ENCODE results near the gene ASB8. TPM values are rescaled to one million over a fixed set of nuclear protein-coding genes. Genes with fewer than 3 reads are reported as not detected.
"Not testable (repeated sequence)": the region's sequence is repeated elsewhere in the genome, so short reads cannot be mapped to it uniquely, and the experiment has no call there.

The ASB8 gene
- total and polyA plus RNA-seq, 4 donors: 33.1 to 55.3 (median 46.0) TPM

- not testable (repeated sequence) for H3K27me3 ChIP-seq (ENCODE audit: control insufficient read depth, insufficient read depth, low read length); H3K4me1 ChIP-seq (ENCODE audit: control insufficient read depth, insufficient read depth, low read length); H3K27ac ChIP-seq (ENCODE audit: low read depth, low read length); DNase-seq (ENCODE audit: low read depth in 4 of 6, low spot score in 6 of 6); H3K4me3 ChIP-seq (ENCODE audit: low read depth, low read length); H3K9me3 ChIP-seq (ENCODE audit: control insufficient read depth, insufficient read depth, low read length)
- no CpG with 5 or more reads among the region's 5 CpGs for WGBS (ENCODE audit: insufficient coverage)
- H3K36me3 ChIP-seq (ENCODE audit: control insufficient read depth, insufficient read depth, low read length): peaks cover 13% of the 10 kb centered on the region
Measured at GRCh38 chr12:48155786-48156185, 1.5 kb downstream of the ASB8 start.

GRCh38 chr12:48151103-48151771, 6.1 kb downstream of the ASB8 start:
- Histone ChIP-seq H3K4me1 (ENCODE audit: control insufficient read depth, insufficient read depth, low read length) (peaks cover under 1% of the 10 kb centered on the region), H3K4me3 (ENCODE audit: low read depth, low read length) (no peak overlapping the region), H3K9me3 (ENCODE audit: control insufficient read depth, insufficient read depth, low read length) (no peaks in the 10 kb centered on the region), H3K27ac (ENCODE audit: low read depth, low read length) (no peak overlapping the region), H3K36me3 (ENCODE audit: control insufficient read depth, insufficient read depth, low read length) (peaks cover 32% of the 10 kb centered on the region), H3K27me3 (ENCODE audit: control insufficient read depth, insufficient read depth, low read length) (no peaks in the 10 kb centered on the region)
- no CpG with 5 or more reads among the region's 2 CpGs for WGBS (ENCODE audit: insufficient coverage)
- no peak for DNase-seq (ENCODE audit: low read depth in 4 of 6, low spot score in 6 of 6)

- peaks cover 49% of the 10 kb centered on the region for H3K36me3 ChIP-seq (ENCODE audit: control insufficient read depth, insufficient read depth, low read length)
- no peaks in the 10 kb centered on the region for H3K9me3 ChIP-seq (ENCODE audit: control insufficient read depth, insufficient read depth, low read length)
- H3K4me3 ChIP-seq (ENCODE audit: low read depth, low read length): no peak overlapping the region
- no peaks in the 10 kb centered on the region for H3K27me3 ChIP-seq (ENCODE audit: control insufficient read depth, insufficient read depth, low read length)
- H3K4me1 ChIP-seq (ENCODE audit: control insufficient read depth, insufficient read depth, low read length): no peaks in the 10 kb centered on the region
- H3K27ac ChIP-seq (ENCODE audit: low read depth, low read length): no peak overlapping the region
- WGBS (ENCODE audit: insufficient coverage): no CpG with 5 or more reads among the region's 1 CpG
- DNase-seq (ENCODE audit: low read depth in 4 of 6, low spot score in 6 of 6): no peak
Measured at GRCh38 chr12:48145981-48146380, 11.3 kb downstream of the ASB8 start.

- Histone ChIP-seq H3K27ac (ENCODE audit: low read depth, low read length) (no peak overlapping the region), H3K36me3 (ENCODE audit: control insufficient read depth, insufficient read depth, low read length) (peaks cover 56% of the 10 kb centered on the region), H3K4me3 (ENCODE audit: low read depth, low read length) (no peak overlapping the region), H3K27me3 (ENCODE audit: control insufficient read depth, insufficient read depth, low read length) (no peaks in the 10 kb centered on the region), H3K9me3 (ENCODE audit: control insufficient read depth, insufficient read depth, low read length) (no peaks in the 10 kb centered on the region), H3K4me1 (ENCODE audit: control insufficient read depth, insufficient read depth, low read length) (no peaks in the 10 kb centered on the region)
- no peak for DNase-seq (ENCODE audit: low read depth in 4 of 6, low spot score in 6 of 6)
- 96% methylated on average over 2 of the region's 2 CpGs for WGBS (ENCODE audit: insufficient coverage)
Measured at GRCh38 chr12:48143898-48144297, 13.4 kb downstream of the ASB8 start.

GRCh38 chr12:48142818-48143674, 14.3 kb downstream of the ASB8 start:
- DNase-seq (ENCODE audit: low read depth in 4 of 6, low spot score in 6 of 6): no peak
- Histone ChIP-seq H3K27ac (ENCODE audit: low read depth, low read length) (no peak overlapping the region), H3K27me3 (ENCODE audit: control insufficient read depth, insufficient read depth, low read length) (no peaks in the 10 kb centered on the region), H3K9me3 (ENCODE audit: control insufficient read depth, insufficient read depth, low read length) (no peaks in the 10 kb centered on the region), H3K4me3 (ENCODE audit: low read depth, low read length) (no peak overlapping the region), H3K36me3 (ENCODE audit: control insufficient read depth, insufficient read depth, low read length) (peaks cover 60% of the 10 kb centered on the region), H3K4me1 (ENCODE audit: control insufficient read depth, insufficient read depth, low read length) (no peaks in the 10 kb centered on the region)
- 73% methylated on average over 4 of the region's 7 CpGs for WGBS (ENCODE audit: insufficient coverage)

- H3K36me3 ChIP-seq (ENCODE audit: control insufficient read depth, insufficient read depth, low read length): peaks cover 63% of the 10 kb centered on the region
- H3K27me3 ChIP-seq (ENCODE audit: control insufficient read depth, insufficient read depth, low read length): no peaks in the 10 kb centered on the region
- H3K9me3 ChIP-seq (ENCODE audit: control insufficient read depth, insufficient read depth, low read length): no peaks in the 10 kb centered on the region
- DNase-seq (ENCODE audit: low read depth in 4 of 6, low spot score in 6 of 6): no peak
- no peak overlapping the region for H3K4me3 ChIP-seq (ENCODE audit: low read depth, low read length)
- H3K27ac ChIP-seq (ENCODE audit: low read depth, low read length): no peak overlapping the region
- 96% methylated on average over 5 of the region's 5 CpGs for WGBS (ENCODE audit: insufficient coverage)
- no peaks in the 10 kb centered on the region for H3K4me1 ChIP-seq (ENCODE audit: control insufficient read depth, insufficient read depth, low read length)
Measured at GRCh38 chr12:48135027-48135426, 22.3 kb downstream of the ASB8 start.

GRCh38 chr12:48132826-48133225, 24.5 kb downstream of the ASB8 start:
- Histone ChIP-seq H3K9me3 (ENCODE audit: control insufficient read depth, insufficient read depth, low read length) (no peaks in the 10 kb centered on the region), H3K36me3 (ENCODE audit: control insufficient read depth, insufficient read depth, low read length) (peaks cover 49% of the 10 kb centered on the region), H3K4me3 (ENCODE audit: low read depth, low read length) (no peak overlapping the region), H3K4me1 (ENCODE audit: control insufficient read depth, insufficient read depth, low read length) (no peaks in the 10 kb centered on the region), H3K27ac (ENCODE audit: low read depth, low read length) (no peak overlapping the region), H3K27me3 (ENCODE audit: control insufficient read depth, insufficient read depth, low read length) (no peaks in the 10 kb centered on the region)
- 91% methylated on average over 14 of the region's 14 CpGs for WGBS (ENCODE audit: insufficient coverage)
- DNase-seq (ENCODE audit: low read depth in 4 of 6, low spot score in 6 of 6): no peak

- Histone ChIP-seq H3K4me1 (ENCODE audit: control insufficient read depth, insufficient read depth, low read length) (no peaks in the 10 kb centered on the region), H3K36me3 (ENCODE audit: control insufficient read depth, insufficient read depth, low read length) (peaks cover 37% of the 10 kb centered on the region), H3K9me3 (ENCODE audit: control insufficient read depth, insufficient read depth, low read length) (no peaks in the 10 kb centered on the region), H3K27me3 (ENCODE audit: control insufficient read depth, insufficient read depth, low read length) (no peaks in the 10 kb centered on the region), H3K4me3 (ENCODE audit: low read depth, low read length) (no peak overlapping the region), H3K27ac (ENCODE audit: low read depth, low read length) (no peak overlapping the region)
- WGBS (ENCODE audit: insufficient coverage): 100% methylated on average over 1 of the region's 2 CpGs
- no peak for DNase-seq (ENCODE audit: low read depth in 4 of 6, low spot score in 6 of 6)
Measured at GRCh38 chr12:48131517-48131916, 25.8 kb downstream of the ASB8 start.

GRCh38 chr12:48129376-48129775, 27.9 kb downstream of the ASB8 start:
- Histone ChIP-seq H3K9me3 (ENCODE audit: control insufficient read depth, insufficient read depth, low read length) (no peaks in the 10 kb centered on the region), H3K27ac (ENCODE audit: low read depth, low read length) (no peak overlapping the region), H3K4me1 (ENCODE audit: control insufficient read depth, insufficient read depth, low read length) (no peaks in the 10 kb centered on the region), H3K36me3 (ENCODE audit: control insufficient read depth, insufficient read depth, low read length) (peaks cover 26% of the 10 kb centered on the region), H3K27me3 (ENCODE audit: control insufficient read depth, insufficient read depth, low read length) (no peaks in the 10 kb centered on the region), H3K4me3 (ENCODE audit: low read depth, low read length) (no peak overlapping the region)
- WGBS (ENCODE audit: insufficient coverage): no CpG with 5 or more reads among the region's 1 CpG
- no peak for DNase-seq (ENCODE audit: low read depth in 4 of 6, low spot score in 6 of 6)

- Histone ChIP-seq H3K36me3 (ENCODE audit: control insufficient read depth, insufficient read depth, low read length) (peaks cover 20% of the 10 kb centered on the region), H3K27ac (ENCODE audit: low read depth, low read length) (no peak overlapping the region), H3K9me3 (ENCODE audit: control insufficient read depth, insufficient read depth, low read length) (no peaks in the 10 kb centered on the region), H3K27me3 (ENCODE audit: control insufficient read depth, insufficient read depth, low read length) (no peaks in the 10 kb centered on the region), H3K4me1 (ENCODE audit: control insufficient read depth, insufficient read depth, low read length) (no peaks in the 10 kb centered on the region), H3K4me3 (ENCODE audit: low read depth, low read length) (no peak overlapping the region)
- DNase-seq (ENCODE audit: low read depth in 4 of 6, low spot score in 6 of 6): no peak
- WGBS (ENCODE audit: insufficient coverage): no CpG with 5 or more reads among the region's 1 CpG
Measured at GRCh38 chr12:48128800-48129199, 28.5 kb downstream of the ASB8 start.

All from spinal cord (tissue), 10 donors.